Mononuclear cell (primary cell): ENCODE results near the gene TMEM54. TPM values are rescaled to one million over a fixed set of nuclear protein-coding genes. Genes with fewer than 3 reads are reported as not detected.

Experiments
- H3K27me3 ChIP-seq: 2 replicates; pipeline ENCODE4 v1.6.0; 2011; ENCODE audit warnings: low read length, control low read depth; ENCODE audit not compliant: insufficient read depth
- H3K4me1 ChIP-seq: 2 replicates; pipeline ENCODE4 v1.5.1; 2011; ENCODE audit warnings: mild to moderate bottlenecking, low read length, control low read depth; ENCODE audit not compliant: insufficient read depth
- H3K4me3 ChIP-seq: 2 replicates; pipeline ENCODE4 v1.5.1; 2011; ENCODE audit warnings: mild to moderate bottlenecking, low read length, moderate library complexity
- H3K9me3 ChIP-seq: 2 replicates; pipeline ENCODE4 v1.5.1; 2011; ENCODE audit warnings: low read depth, mild to moderate bottlenecking, control low read depth, low read length
- total RNA-seq: library from RNA; depleted of rRNA; stranded (reverse); fragments of >200 nt; gene quantifications from one replicate; pipeline ENCODE4 v1.2.3, GENCODE V29; 2012

Gene TMEM54
- total RNA-seq, 1 donor: not detected

DNA sequence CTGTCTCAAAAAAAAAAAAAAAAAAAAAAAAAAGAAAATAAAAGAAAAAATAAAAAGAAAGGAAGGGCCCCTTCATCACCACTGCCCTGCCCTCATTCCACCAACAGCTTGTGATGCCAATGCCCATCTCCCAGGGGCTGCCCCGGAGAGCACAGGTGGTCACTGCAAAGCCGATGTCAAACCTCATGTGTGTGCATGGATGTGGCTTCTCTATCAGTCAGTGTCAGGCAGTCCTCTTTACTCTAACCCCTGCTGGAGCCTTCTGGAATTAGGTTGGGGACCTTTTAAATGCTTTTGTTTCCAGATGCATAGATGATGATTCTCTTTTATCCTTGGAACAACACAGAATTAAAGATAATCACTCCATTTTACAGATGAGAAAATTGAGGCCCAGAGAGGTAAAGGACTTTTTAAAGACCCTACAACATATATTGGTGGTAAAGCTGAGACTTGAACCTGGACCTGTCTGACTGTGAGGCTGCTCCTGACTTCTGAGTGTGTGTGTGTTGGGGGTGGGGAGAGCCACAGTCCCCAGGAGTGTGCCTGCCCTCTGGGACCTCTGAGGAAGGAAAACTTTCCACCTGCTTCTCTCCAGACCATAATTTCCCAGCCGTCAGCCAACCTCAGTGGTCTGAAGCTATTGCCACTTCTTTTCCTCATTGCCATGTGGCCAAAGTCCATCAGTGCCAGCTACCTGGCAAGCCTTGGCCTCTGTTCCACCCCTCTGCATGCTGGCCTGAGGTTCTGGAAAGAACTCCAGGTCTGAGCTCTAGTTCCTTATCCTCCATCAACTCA is 3.0 kb upstream of the TMEM54 start:
- Histone ChIP-seq H3K27me3 (peaks cover 41% of the 10 kb centered on the region), H3K4me3 (no peak overlapping the region), H3K4me1 (peaks cover 7% of the 10 kb centered on the region), H3K9me3 (no peaks in the 10 kb centered on the region)

DNA sequence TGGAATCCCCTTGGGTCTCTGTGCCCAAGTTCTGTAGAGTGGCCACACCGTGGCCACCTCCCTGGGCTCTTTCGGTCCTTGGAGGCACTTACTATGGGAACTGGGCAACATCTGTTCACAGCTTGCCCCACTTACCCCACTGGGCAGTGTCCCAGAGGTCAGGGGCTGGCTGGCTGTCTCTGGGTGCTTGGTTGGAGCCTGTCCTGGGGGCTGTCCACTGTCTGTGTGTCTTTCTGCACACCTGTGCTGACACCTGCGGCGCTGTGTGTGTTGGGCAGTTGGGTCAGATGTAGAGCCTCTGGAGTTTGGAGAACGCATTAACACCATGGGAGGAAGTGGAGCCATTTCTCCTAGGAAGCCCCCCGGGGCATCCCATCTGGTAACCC is 1.3 kb upstream of the TMEM54 start:
- no peaks in the 10 kb centered on the region for H3K9me3 ChIP-seq
- peaks cover 7% of the 10 kb centered on the region for H3K4me1 ChIP-seq
- H3K4me3 ChIP-seq: no peak overlapping the region
- peaks cover 36% of the 10 kb centered on the region for H3K27me3 ChIP-seq

DNA sequence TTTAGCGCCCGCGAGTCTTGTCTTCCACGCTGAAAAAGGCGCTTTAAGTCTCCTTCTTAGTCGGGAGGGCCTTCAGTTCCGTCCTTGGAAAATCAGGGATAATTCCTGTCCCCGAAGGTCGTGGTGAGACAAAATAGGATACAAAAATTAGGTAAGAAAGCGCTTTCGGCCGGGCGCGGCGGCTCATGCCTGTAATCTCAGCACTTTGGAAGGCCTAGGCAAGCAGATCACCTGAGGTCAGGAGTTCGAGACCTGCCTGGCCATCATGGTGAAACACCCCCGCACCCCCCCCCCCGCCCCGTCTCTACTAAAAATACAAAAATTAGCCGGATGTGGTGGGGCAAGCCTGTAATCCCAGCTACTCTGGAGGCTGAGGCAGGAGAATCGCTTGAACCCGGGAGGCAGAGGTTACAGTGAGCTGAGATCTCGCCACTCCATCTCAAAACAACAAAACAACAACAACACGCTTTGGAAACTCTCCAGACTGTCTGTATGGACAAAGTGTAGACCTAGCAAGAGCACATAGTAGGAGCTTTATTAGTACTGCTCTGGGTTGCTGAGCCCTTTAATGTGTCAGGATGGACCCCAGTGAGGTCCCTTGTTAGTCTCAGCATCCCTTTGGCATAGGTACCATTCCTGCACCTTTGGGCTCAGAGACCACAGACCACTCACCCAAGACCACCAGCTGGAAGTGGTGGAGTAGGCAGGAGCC is 790 bp upstream of the TMEM54 start:
- peaks cover 34% of the 10 kb centered on the region for H3K27me3 ChIP-seq
- H3K4me3 ChIP-seq: no peak overlapping the region
- H3K4me1 ChIP-seq: peaks cover 7% of the 10 kb centered on the region
- H3K9me3 ChIP-seq: no peaks in the 10 kb centered on the region

DNA sequence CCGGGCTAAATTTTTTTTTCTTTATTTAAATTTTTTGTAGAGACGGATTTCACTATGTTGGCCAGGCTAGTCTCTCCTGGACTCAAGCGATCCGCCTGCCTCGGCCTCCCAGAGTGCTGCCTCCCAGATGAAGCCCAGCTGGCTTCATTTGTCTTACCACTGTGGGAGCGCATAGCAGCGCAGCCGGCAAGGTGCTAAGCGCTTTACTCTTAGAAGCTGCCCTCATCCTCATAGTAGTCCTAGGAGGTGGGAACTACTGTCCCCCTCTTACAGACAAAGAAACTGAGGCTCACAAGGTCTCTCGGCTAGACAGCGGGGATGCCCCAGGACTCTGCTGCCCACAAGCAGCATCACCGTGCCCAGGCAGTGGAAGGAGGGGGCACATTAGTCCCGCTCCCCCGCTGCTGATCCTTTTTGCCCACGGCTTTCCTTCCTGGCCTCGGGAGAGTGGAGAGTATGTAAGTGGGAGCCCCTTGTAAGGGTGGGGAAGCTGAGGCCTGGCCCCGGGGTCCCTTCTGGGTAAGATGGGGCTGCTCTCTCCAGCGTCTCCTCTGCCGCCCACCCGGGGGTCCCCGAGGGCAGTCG is 726 bp downstream of the TMEM54 start:
- H3K27me3 ChIP-seq: peaks cover 34% of the 10 kb centered on the region
- no peak overlapping the region for H3K4me3 ChIP-seq
- no peaks in the 10 kb centered on the region for H3K9me3 ChIP-seq

DNA sequence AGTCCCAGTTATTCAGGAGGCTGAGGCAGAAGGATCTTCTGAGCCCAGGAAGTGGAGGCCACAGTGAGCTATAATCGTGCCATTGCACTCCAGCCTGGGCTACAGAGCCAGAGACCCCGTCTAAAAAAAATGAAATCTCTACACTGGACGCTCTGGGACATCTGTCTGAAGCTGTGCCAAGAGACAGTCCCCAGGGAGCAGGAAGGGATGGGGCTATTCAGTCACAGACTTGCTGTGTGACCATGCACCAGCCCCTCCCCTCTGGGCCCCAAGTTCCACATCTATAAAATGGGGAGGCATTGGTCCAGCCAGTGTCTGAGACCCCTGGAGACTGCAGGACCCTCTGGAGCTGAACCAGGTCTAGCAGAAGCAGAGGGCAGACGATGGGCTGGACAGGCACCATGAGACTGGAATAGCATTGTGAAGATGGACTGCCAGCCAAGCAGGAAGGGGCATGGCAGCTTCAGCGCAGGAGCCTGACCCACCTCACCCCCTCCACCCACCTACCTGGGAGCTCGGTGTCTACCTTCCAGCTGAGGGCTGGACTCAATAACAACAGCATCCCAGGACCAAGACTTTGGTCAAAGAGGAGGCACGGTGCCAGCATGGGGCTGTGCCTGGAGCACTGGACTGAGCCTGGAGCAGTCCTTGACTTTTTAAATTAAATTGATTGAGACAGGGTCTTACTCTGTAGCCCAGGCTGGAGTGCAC is 1.4 kb downstream of the TMEM54 start:
- peaks cover 33% of the 10 kb centered on the region for H3K27me3 ChIP-seq
- H3K9me3 ChIP-seq: no peaks in the 10 kb centered on the region
- H3K4me3 ChIP-seq: no peak overlapping the region
- H3K4me1 ChIP-seq: peaks cover 7% of the 10 kb centered on the region

More for the DNA sequence above, 726 bp downstream of the TMEM54 start:
- peaks cover 7% of the 10 kb centered on the region for H3K4me1 ChIP-seq

DNA sequence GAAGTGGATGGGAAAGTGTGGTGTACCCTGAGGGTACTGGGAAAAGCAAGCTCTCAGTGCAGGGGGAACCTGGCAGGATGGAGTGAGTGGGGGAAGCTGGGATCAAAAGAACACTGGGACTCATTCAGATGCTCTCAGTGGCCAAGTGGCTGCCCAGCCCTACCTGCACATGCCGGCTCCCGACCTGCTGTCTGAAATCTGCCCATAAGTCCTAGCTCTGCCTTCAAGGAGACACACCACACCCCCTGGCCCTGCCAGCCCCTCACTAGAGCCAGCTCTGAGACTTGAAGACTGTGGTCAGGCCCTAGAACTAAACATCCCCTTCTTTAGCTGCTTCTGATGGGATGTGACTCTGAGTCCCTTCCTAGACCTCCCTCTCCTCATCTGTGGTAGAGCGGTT is 2.2 kb downstream of the TMEM54 start:
- Histone ChIP-seq H3K27me3 (peaks cover 35% of the 10 kb centered on the region), H3K9me3 (no peaks in the 10 kb centered on the region), H3K4me3 (no peak overlapping the region), H3K4me1 (peaks cover 7% of the 10 kb centered on the region)

DNA sequence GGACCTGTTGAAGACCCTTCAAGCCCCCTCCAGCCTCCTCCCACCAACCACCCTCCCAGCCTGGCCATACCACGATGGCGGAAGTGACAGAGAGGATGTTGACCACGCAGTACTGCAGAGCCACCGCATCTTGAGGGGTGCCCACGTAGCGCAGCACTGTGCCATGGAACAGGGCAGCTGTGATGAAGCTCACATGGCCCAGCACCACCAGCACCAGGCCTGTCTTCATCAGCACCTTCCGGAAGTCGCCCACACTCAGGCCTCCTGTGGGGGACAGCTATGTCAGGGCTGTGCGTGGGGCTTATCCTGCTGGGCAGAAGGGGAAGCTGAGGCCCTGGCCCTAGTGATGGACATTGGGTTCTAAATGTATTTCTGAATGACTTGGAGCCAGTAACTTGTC is 3.1 kb downstream of the TMEM54 start:
- Histone ChIP-seq H3K9me3 (no peaks in the 10 kb centered on the region), H3K27me3 (peaks cover 35% of the 10 kb centered on the region), H3K4me3 (no peak overlapping the region), H3K4me1 (peaks cover 10% of the 10 kb centered on the region)

DNA sequence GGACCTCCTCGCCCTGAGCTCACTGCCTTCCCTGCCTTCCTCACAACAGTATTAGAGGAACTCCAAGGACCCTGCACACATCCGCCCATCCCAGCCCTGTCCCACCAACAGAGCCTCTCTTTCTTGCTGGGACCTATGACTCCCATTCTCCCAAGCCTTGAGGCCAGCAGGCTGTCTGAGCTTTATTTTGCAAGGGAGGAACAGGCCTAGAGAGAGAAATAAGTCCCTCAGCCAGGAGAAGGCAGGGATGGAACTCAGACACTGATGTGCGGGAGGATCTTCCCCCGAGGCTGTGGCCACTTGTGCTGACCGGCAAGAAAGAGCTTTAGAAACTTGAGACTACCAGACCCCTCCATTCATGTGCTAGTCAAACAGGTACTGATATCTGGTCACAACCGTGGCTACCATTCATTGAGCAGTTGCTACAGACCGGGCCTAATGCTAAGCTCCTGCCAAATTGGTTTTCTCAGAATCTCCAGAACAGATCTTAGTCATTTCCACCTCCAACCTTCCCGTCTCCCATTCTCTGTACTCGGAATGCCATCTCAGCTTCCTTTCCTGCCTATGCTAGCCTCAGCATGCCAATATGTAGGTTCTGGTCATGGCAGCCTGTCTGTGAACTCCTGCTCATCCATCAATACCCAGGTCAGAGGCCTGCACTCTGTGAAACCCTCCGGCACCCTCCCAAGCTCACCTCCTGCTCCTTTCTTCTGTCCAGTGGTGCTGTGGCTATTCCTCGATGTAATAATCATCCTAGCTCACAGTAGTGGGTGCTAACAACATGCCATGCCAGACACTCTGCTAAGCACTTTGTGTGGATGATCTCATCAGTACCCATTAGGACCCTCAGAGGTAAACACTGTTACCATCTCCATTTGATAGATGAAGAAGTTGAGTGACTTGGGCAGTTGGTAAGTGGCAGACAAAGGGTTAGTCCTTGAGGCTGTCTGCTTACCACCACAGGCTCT is 3.8 kb downstream of the TMEM54 start:
- H3K27me3 ChIP-seq: peaks cover 35% of the 10 kb centered on the region
- H3K4me3 ChIP-seq: no peak overlapping the region
- H3K4me1 ChIP-seq: peaks cover 15% of the 10 kb centered on the region
- H3K9me3 ChIP-seq: no peaks in the 10 kb centered on the region

DNA sequence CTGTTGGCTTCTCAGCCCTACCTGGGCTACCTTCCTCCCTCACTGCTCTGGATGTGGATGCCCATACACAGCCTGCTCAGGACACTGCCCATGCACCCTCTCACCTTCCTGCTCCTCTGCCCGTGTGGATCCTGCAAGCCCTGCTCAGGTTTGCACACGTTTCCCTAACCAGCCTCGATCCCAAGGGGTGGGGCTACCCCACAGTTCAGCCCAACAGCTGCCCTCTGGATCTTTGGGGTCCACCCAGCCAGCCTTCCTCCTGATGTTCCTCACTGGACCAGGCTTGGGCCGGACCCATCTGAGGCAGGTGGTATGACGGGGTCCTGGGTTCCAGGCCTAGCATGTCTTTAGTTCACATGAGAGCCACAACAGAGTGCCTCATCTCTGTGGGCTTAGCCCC is 4.7 kb downstream of the TMEM54 start:
- peaks cover 36% of the 10 kb centered on the region for H3K27me3 ChIP-seq
- H3K4me3 ChIP-seq: no peak overlapping the region
- no peaks in the 10 kb centered on the region for H3K9me3 ChIP-seq
- peaks cover 15% of the 10 kb centered on the region for H3K4me1 ChIP-seq

DNA sequence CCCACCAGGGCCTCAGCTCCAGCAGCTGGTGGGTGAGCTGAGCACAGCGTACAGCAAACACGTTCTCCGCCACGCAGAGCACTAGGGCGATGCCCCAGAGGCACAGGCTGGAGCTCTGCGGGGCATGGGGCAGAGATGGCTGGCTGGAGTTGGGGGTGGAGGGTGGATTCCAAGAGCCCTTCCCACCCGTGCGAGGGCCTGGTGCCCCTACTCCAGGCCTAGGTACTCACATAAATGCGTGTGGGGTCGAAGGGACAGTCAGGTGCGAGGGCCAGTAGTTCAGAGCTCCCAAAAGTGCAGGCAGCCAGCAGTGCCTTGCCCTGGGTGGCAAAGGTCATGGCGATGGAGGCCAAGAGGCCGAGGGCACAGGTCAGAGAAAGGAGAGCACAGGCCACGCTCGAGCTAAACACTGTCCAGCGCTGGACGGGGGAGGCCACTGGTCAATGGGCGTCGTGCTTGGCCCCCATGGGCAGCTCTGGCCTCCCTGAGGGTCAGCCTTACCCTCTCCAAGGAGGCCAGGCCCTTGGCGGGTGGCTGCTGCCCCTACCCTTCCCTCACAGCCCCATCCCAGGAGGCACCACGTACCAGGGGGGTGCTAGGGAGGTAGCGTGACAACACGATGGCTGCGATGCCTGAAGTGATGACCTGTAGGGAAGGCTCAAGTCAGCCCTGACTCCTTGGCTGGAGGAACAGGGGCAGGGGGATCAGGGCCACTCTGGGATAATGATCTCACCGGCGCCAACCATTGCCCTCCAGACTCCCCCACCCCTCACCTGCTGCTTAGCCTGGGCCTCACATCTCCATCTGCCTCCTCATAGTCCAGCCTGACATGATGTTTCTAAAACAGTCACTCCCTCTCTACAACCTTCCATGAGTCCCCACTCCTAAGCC is 5.6 kb downstream of the TMEM54 start:
- peaks cover 40% of the 10 kb centered on the region for H3K27me3 ChIP-seq

DNA sequence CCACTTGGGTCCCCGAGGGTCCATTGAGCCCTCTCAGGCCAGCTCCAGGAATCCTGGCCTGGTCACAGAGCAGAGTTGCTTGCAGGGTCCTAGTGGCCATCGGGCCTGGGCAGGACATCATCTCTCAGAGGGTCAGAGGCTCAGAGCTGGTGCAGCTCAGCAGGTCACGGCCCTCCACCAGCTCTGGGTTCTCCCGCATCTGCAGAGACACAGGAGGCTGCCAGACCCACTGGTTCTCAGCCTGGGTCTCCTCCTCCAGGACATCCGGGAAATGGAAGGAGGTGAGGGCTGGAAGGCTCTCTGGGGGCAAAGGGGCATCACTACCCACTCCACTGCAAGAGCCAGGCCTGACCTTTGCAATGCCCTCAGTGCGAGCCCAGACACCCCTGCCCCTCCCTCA is 6.5 kb downstream of the TMEM54 start:
- H3K4me3 ChIP-seq: no peak overlapping the region
- H3K4me1 ChIP-seq: peaks cover 8% of the 10 kb centered on the region
- H3K9me3 ChIP-seq: no peaks in the 10 kb centered on the region
- H3K27me3 ChIP-seq: peaks cover 35% of the 10 kb centered on the region

More for the DNA sequence above, 5.6 kb downstream of the TMEM54 start:
- no peaks in the 10 kb centered on the region for H3K9me3 ChIP-seq
- no peak overlapping the region for H3K4me3 ChIP-seq
- H3K4me1 ChIP-seq: peaks cover 9% of the 10 kb centered on the region

DNA sequence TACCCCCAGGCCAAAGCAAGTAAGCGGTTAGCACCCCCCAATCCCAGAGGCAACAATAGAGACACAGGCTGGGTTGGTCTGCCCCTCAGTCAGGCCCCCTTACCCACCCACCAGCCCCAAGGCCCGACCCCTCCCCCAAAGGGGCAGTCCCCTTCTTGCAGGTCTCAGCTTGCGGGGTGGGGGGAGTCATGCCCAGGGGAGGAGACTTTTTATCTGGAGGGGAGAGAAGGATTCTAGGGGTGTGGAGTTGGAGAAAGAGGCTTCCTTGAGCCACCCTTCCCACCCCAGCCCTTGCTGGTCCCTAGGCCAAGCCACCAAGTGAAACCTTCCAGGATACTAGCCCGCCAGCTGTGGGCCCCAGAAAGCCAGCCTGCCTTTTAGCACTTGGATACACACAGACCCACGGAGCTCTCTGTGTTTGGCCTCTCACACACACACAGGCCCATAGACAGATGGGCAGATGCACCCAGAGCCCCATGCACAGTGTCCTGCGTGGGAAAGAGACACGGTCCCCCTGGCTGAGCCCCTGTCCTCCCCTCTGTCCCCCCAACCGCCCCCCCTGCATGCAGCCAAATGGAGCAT is 7.1 kb downstream of the TMEM54 start:
- no peak overlapping the region for H3K4me3 ChIP-seq
- no peaks in the 10 kb centered on the region for H3K9me3 ChIP-seq
- H3K4me1 ChIP-seq: peaks cover 8% of the 10 kb centered on the region
- H3K27me3 ChIP-seq: peaks cover 32% of the 10 kb centered on the region
